Right forelimb (tissue), 1 donor: Measurements from ENCODE around the gene KRTAP5-1.

Source experiments
- DNase-seq: peaks from one replicate; pipeline ENCODE4 v3.0.0-alpha.2; 2018

Gene KRTAP5-1

DNA sequence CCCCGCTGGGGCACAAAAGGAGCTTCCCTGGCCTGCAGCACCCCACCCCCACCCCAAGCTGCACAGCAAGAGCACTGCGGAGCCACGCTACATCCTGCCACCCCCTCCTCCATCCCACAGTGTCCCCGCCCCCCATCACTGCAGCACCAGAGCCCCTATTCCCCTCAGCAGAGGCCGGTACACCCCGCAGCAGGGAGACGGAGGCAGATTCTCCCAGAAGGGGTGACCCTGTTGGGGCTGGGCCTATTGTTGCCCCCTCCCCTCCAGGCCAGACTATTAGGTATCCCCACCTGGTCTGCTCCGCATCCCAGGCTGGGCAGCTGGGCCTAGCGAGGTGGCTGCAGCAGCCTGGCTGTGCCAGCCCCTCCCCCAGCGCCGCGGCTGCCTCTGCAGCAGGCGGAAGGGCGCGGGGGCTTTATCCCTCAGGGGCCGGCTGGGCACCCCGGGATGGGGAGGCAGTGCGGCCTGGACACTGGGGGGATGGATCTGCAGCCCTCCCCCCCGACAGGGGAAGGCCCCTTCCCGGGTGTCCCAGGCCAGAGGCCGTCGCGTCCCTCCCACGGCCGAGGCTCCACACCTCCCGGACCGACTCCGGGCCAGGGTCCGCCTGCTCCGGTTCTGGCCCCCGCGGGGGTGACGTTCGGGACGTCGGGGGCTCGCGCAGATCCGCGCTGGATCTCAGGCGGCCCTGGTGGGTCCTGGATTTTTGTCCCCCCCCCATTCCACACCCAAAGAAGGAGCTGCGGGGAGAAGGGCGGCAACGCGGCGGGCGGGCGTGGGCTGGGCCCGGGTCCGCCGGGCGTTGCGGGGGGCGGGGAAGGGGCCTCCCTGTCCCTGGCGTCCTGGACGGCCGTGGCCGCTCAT, 14.0 kb downstream of the KRTAP5-1 start:
- DNase-seq: peak; percentile 58

DNA sequence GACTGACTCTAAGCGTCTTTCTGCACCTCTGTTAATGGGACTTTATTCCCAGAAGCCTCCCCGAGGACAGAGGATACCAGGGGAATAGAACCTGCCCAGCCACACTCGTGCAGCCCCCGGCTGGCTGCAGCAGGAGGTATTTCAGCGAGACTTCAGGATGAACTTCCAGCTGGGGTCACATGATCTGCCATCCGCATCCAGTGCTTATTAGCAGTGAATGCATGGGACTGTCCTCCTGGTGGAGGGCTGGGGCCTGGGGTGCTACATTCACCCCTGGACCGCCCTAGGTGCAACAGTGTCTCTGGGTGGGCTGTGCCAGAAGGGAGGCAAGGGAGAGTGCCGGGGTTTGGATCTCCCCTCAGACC, 14.6 kb downstream of the KRTAP5-1 start:
- DNase-seq: no peak

DNA sequence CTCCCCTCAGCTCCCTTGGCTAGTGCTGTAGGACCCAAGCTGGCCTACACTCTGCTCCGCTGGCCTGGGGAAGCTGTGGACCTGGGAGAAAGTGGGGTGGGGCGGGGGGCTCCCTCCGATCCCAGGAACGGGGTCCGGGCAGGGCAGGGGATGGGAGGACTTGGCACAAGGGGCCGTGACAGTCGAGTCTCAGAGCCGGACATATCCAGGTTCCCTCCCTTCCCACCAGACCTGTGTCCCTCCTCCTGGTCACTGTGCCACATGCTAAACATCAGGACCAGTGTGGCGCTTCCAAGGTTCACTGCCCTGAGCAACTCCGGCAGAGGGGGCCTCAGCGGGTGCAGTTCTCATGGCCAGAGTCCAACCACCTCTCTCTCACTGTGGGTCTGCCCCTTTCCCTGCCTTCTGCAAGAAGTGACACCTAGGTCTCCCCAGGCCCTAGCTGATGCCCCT, 15.1 kb downstream of the KRTAP5-1 start:
- DNase-seq: peak; percentile 44

DNA sequence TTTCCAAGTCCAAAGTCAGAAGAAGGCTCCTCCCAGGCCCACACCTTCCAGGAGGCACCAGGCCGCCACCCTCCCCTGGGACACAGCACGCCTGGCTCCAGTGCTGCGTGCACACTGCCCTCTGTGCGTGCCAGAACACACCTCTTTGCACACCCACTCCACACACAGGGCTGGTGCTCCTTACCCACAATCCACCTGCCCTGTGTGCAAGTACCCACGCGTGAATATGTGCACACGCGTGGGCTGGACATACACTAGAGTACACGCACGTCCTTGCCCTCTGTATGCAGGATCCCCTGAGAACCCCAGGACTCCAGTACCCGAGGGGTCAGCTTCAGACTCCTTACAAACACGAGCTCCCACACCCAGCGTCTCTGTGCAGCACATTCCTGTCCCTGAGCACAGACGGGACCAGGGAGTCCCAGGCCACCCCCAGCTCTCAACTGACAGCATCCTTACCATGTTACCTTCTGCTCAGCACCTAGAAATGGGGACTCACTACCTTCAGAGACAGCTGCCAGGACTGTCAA, 15.8 kb downstream of the KRTAP5-1 start:
- DNase-seq: peak; percentile 35

DNA sequence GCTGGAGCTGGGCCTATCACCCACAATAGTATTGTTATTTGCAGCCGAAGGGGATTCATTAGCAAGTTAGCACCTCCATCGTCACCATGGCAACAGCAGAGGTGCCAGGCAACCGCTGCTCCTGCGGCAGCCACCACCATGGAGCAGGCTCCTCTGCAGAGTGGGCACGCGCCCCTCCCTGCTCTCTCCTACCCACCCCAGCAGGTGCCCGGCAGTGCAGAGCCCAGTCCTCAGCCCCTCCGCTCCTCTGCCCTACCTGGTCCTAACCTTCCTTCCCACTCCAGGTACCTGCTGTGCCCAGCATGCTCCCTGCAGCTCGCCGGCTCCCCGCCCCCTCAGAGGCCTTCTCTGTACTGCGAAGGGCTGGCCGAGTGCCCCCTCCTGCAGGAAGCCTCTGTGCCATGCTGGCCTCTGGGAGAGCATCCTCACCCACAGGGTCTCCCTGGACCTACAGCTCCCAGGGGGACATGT, 16.6 kb downstream of the KRTAP5-1 start:
- DNase-seq: no peak

DNA sequence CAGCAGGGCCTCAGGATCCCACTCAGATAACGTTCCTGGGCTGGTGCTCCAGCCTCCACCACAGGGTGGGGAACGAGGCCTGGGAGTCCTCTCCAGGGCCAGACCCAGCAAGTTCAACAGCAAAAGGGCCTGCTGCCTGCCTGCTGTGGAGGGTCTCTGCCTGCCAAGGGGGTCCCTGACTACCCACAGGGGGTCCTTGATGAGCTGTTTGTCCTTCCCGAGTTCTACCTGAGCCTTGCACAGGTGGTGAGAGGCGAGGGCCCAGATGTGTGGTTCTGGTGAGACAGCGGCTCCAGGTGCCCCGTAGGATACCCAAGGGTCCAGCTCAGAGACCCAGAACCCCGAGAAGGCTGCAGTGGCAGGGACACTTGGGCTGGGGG, 17.4 kb downstream of the KRTAP5-1 start:
- no peak for DNase-seq

DNA sequence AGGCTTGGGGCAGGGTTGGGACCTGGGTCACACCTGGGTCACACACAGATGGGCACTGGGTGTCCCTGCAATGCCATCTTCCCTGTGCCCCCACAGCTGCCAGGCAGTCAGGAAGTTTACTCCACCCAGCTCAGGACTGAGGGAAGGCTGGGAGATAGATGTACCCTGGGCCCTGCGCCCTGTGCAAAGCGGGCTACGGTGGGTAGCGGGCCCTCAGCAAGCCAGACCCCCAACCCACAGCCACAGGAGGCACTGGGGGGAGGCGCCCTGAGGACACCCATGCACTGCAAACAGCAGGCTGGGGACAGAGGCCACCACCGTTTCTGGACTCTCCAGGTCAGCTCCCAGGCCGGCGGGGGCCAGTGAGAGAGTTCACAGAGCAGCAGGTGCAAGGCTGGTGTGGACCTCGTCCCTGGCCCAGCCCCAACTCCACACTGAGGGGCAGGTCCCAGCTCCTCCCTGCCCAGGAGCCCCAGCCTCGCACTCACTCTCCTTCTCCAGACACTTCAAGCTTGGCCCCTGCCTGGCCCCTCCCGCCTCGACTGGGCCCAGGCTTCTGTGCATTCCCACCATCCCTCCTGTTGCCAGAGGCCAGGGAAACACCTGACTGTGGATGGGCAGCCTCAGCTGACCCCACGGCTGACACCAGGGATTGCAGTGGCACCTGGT, 17.9 kb downstream of the KRTAP5-1 start:
- no peak for DNase-seq

DNA sequence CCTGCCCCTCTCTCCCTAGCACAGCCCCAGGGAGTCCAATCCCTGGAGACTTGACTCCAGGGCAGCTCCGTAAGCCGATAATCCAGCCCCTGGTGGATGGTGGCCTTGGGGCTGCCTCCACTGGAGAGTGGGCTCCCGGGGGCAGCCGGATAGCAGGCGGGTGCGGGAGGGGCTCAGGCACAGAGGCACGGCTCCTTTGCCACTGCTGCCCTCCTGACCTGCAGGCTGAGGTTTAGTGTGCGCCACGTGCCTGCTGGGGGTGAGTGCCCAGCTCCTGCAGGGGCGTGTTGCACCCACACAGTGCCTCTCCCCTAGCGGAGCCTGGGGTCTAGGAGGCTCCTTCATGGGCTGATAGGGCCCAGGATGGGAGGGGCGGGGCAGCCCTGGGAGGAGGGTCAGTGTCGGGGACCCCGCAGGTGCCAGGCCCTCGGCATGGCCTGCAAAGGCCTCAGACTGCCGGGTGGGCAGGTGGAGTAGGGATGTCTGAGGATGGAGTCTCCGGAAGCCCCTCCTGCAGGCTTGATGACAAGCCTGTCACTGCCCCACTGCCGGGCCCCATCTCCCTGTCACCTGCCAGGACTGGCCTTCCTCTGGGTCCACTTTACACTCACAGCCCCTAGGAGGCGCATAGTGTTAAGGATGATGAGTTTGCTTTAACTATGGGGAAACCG, 18.6 kb downstream of the KRTAP5-1 start:
- peak; percentile 31 for DNase-seq

DNA sequence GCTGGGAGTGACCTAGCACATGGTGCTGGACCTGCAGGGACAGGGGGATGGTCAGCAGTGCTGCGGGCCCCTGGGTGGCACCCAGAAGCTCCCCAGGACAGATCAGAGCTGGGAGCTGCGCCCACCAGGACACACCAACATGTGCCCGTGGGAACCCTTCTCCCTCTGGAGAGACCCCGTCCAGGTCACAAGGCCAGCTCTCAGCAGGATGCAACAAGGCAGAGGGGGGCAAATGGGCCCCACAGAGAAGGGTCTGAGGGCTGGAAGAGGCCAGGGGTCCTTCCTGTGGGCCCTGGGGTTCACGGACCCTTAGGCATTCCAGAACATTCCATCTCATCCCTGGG, 19.2 kb downstream of the KRTAP5-1 start:
- DNase-seq: no peak

DNA sequence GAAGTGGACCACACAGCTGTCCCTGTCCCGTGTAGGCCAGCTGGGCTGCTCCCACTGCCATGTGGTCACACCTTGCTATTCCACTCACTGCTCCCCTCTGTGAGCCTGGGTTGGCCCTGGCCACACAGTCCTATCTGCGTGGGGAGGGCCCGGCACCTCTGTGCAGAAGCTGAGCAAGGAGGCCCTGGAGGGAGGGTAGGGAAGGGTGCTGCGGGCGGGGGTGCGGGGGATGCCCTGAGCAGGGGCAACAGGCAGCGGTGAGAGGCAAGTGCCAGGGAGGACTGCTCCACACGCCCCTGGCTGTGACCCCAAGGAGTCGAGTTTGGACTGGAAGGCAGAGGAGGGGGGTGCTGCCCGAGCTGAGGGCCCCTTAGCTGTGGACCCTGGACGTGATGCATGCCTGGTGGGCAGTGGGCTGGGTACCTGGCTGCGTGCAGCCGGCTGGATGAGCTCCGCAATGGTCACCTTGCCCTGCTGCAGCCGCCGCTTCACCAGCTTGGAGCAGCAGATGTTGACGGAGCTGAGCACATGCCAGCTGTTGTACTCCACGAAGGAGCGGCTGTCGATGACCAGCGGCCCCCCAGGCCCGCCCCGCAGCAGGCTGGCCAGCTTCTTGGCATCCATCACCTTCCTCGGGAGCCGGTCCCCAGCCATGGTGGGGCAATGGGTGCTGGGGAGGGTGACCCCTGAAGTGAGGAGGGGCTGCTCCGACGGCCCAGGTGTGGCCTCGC, 19.7 kb downstream of the KRTAP5-1 start:
- no peak for DNase-seq

DNA sequence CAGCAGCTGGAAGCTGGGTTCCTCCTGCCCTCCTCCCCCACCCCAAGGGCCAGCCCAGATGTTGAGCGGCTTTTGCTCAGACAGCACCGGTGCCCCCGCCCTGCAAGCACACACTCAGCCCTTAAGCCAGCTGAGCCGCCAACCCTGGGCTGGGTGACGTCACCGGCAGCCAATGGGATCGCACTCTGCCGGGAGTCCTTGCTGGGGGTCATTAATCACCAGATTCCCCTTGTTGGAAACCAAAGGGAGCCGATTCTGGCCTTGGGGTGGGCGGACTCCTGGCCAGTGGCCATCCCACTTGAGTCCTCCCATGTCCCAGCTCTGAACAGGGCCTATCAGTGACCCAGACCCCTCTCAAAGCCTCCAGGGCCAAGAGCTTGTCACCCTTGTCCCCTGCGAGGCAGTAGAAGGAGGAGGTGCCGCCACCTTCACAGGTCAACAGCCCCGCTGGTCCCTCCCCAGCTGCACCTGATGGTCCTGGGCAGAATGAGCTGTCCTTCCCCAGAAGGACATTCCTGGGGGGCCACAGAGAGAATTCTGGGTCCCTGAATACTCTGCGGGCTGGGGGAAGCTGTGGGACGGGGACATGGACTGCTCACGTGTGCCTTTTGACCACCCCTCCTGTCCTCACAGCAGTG, 20.4 kb downstream of the KRTAP5-1 start:
- DNase-seq: no peak

DNA sequence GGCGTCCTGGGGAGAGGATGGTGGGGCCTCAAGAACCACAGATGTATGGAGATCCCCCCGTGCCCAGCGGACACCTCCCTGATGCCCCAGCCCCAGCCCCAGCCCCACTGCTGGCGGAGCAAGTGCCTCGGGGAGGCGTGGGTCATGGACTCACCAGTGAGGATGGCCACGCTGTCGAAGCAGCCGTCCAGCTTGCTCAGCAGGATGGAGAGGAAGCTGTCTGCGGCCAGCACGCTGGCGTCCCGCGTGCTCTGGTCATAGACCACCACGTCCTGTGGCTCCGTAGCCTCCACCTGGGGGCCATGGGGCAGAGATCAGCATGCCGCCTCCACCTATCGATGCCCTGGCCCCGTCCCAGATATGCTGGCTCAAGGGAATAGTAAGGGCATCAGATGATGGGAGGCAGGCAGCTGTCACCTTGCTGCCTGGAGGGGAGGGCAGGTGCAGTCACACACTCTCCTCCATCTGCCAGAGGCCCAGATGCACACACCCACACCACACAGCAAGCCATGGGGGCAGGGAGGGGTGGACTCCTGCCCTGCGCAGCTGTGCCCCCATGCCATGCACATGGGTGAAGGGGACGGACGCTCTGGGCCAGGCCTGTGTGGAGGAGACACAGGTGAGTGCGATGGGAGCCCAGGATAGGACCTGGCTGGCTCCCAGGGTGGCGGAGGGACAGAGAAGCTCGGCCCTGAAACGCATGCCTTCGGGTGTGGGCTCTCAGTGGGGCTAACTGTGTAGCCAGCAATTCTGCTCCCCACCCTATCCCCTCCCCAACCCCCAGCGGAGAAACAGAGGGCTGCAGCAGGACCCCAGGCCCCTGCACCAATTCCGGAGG, 21.2 kb downstream of the KRTAP5-1 start:
- DNase-seq: no peak

DNA sequence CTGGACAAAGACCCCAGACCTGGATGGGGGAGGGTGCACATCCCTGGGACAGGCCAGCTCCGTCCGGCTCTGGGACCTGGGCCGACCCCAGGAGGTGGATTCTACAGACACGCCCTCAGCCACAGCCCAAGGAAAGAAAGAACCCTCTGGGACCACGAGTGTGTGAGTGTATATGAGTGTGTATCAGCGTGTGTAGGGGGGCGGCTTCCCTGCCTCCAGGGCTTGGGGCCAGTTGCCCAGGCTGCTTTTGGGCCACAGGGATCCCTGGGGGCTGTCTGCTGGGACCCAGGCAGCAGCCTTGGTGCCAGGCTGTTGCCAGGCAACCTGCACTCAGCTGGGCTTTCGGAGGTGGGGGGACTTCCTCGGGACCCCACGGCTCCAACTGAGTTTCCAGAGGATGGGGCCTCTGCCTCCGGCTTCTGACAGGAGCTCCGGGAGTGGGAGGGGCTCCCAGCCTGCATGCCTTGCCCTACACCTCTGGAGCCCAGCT, 21.9 kb downstream of the KRTAP5-1 start:
- no peak for DNase-seq

DNA sequence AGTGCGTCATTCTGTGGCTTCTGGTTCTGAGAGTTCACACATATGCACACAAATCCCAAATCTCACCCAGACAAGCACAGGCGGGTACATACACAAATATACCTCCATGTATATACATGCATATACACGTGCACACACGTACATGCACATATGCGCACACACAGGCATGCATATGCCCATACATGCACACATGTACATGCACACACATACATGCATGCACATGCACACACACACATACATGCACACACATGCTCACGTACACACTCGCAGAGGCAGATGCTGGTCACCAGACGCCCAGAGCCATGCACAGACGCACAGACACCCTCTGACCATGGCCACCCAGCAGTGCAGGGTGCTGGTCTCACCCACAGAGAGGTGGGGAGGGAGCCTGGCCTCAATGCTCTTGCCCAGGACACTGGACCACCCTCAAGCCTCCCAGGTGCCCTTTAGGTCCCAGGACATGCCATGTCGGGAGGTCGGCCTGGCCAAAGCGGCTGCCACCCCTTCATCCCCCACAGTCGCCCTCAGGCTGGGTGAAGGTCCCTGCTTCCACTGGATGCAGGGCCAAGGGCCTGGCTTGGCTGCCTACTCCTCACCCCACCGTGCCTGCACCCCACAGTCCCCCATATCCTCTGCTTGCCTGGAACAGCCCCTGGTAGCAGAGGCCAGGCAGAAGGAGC, 22.5 kb downstream of the KRTAP5-1 start:
- DNase-seq: no peak

DNA sequence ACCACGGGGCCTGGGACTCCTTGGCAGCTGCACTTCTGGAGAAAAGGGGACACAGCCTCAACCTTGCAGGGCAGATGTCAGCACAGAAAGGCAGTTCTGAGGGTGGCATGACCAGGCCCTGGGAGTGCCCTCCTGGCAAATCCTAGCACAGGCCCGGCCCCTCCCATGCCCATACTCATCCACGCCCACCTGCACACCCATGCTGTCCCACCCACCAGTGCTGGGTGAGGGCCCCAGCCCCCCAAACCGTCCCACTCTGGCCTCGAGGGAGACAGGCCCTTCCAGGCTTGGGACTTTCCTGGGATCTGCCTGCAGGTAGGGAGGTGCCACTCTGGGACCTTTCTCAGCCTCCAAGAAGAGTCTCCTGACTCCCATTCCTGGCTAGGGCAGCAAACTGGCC, 23.1 kb downstream of the KRTAP5-1 start:
- DNase-seq: no peak

DNA sequence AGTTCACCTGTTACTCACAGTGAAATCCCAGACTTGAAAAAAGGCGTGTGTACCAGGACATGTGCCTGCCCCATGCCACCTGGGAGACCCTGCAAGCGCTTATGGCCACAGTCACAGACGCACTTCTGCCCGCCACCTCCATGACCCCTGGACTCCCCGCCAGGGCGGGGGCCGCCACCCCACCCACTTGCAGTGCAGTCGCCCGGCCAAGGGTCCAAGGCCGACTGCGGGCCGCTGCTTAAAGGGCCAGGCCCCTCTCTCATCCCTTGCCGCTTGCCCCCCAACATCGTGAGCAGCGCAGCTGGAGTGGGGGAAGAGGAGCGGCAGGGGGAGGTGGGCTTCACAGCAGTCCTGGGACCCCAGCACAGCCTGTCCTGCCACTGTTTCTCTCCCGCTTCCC, 23.8 kb downstream of the KRTAP5-1 start:
- DNase-seq: no peak

DNA sequence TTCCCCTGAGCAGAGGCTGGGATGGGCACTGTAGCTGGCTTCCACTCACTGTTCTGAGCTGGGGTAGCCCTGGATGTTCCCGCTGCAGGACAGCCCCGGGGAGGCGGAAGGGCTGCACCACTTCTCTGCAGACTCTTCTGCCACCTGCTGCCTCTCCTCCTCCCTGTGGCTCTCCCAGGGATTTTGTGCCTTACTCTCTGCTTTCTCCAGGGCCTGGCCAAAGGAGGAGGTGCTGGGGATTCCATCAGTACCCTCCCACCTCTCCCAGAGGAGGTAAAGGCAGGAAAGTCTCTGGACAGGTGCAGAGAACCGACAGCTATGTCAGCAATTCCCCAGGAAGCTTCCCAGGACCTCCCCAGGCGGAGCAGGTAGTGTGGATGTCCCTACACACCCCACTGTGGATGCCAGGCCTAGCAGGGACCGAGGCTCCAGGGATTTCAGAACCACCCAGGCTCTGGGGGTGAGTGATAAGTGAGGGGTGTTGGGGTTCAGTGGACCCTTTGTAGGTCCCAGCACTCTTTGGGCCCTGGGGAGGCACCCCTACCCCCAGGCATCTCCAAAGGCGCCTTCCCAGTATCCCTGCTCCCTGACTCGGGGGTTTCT, 24.3 kb downstream of the KRTAP5-1 start:
- no peak for DNase-seq

DNA sequence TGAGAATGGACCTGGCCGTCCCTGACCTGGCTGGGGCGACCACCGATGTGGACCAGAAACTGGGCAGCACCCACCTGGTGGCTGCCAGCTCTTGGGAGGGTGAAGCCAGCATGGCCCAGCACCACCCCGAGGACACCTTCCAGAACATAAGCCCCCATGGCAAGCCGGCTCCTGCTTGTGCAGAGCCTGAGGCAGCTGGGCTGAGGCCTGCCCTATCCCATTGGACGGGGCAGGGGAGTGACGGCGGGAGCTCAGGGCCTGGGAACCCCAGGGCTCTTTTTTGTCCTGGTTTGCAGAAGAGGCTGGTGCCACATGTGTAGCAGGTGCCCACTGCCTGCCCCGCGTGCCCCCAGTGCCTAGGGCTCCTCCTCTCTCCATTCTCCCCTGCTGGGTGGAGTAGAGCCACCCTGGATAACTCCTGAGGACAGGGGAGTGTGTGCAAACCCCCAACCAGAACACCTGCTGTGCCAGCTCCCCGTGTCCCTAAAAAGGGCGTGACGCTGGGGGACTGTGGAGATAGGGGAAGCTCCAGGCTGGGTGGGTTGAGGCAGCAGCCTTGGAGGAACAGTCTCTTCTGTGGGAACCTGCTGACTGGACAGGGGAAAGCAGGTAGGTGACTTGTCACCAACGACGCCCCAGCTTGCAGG, 25.0 kb downstream of the KRTAP5-1 start:
- DNase-seq: no peak

DNA sequence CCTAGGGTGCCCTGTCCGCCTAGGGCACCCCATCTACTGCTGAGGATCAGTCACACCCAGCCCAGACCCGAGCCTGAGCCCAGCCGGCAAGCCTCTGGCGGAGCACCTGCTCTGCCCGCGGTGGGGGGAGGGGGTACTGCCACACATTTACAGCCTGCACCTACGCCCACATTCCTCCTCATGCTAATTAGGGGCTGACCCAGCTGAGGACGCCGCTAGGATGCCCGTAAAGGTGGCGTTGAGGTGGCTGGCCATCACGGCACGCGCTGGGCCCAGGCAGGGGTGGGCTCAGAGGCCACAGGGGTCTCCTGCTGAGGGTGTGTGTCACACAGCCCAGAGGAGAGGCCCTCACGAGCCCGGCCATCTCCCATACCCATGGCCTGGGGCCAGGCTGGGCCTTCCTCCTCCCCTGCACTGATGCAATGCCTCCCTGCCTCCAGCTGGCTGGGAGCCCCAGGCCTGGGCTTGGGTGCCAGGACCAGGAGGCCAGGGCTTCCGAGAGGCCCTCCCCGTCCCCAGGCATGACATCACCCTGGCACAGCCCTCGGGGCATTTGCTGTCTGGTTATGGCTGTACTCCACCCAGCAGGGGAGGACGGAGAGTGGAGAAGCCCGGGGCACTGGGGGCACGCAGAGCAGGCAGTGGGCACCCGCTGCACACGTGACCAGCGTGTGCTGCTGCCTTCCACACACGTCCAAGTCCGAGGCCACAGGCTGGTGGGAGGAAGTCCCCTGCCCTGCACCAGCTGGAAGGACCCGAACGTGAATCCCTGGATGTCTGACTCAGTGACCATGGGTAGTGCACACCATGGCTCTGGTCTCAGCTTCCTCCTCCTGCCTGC, 25.8 kb downstream of the KRTAP5-1 start:
- DNase-seq: peak; percentile 81
